HUES64 (cell line): ENCODE data around the gene NSG2.

Experiments
- H3K27ac ChIP-seq: 2 replicates; pipeline ENCODE4 v1.7.0; 2013; ENCODE audit warnings: low read depth, low read length, inconsistent platforms
- H3K27me3 ChIP-seq: 2 replicates; pipeline ENCODE4 v1.6.1; 2013; ENCODE audit warnings: mild to moderate bottlenecking, low read length; ENCODE audit not compliant: insufficient read depth
- H3K36me3 ChIP-seq: 2 replicates; pipeline ENCODE4 v1.6.1; 2013; ENCODE audit warnings: mild to moderate bottlenecking, low read length; ENCODE audit not compliant: insufficient read depth
- H3K4me1 ChIP-seq: 2 replicates; pipeline ENCODE4 v1.6.1; 2013; ENCODE audit warnings: mild to moderate bottlenecking, low read length, moderate library complexity; ENCODE audit not compliant: insufficient read depth
- H3K4me3 ChIP-seq: 2 replicates; pipeline ENCODE4 v1.5.1; 2013; ENCODE audit warnings: mild to moderate bottlenecking, low read length, moderate library complexity
- H3K9ac ChIP-seq: 2 replicates; pipeline ENCODE4 v1.6.1; 2013; ENCODE audit warnings: mild to moderate bottlenecking, low read depth, low read length
- H3K9me3 ChIP-seq: 2 replicates; pipeline ENCODE4 v1.6.1; 2013; ENCODE audit warnings: low read depth, low read length; ENCODE audit not compliant: insufficient read depth
- WGBS: fragments of 150-250, 120-280 bp; methylation state at CpG from one replicate; pipeline ENCODE4 v1.1.7; 2013; ENCODE audit warnings: missing lambda C conversion rate; 5-methylcytosine and 5-hydroxymethylcytosine counted together

The NSG2 gene

GRCh38 chr5:174106997-174107655, 61.6 kb downstream of the NSG2 start:
- 90% methylated on average over 17 of the region's 17 CpGs for WGBS
- no peaks in the 10 kb centered on the region for H3K9me3 ChIP-seq
- H3K27me3 ChIP-seq: no peaks in the 10 kb centered on the region
- no peaks in the 10 kb centered on the region for H3K4me1 ChIP-seq
- no peaks in the 10 kb centered on the region for H3K36me3 ChIP-seq
- H3K9ac ChIP-seq: no peak overlapping the region
- H3K4me3 ChIP-seq: no peak overlapping the region
- H3K27ac ChIP-seq: no peak overlapping the region

- WGBS: 91% methylated on average over 6 of the region's 6 CpGs
Measured at GRCh38 chr5:174108745-174109144, 63.2 kb downstream of the NSG2 start.

GRCh38 chr5:174109698-174110260, 64.3 kb downstream of the NSG2 start:
- no peaks in the 10 kb centered on the region for H3K27me3 ChIP-seq

More at GRCh38 chr5:174108745-174109144, 63.2 kb downstream of the NSG2 start:
- H3K27ac ChIP-seq: no peak overlapping the region
- H3K9ac ChIP-seq: no peak overlapping the region
- no peaks in the 10 kb centered on the region for H3K27me3 ChIP-seq
- H3K4me3 ChIP-seq: no peak overlapping the region
- H3K36me3 ChIP-seq: no peaks in the 10 kb centered on the region
- no peaks in the 10 kb centered on the region for H3K9me3 ChIP-seq
- no peaks in the 10 kb centered on the region for H3K4me1 ChIP-seq

GRCh38 chr5:174110310-174110709, 64.8 kb downstream of the NSG2 start:
- no peak overlapping the region for H3K9ac ChIP-seq
- H3K27ac ChIP-seq: no peak overlapping the region
- H3K4me3 ChIP-seq: no peak overlapping the region
- H3K27me3 ChIP-seq: no peaks in the 10 kb centered on the region
- no peaks in the 10 kb centered on the region for H3K36me3 ChIP-seq
- H3K9me3 ChIP-seq: no peaks in the 10 kb centered on the region
- WGBS: 91% methylated on average over 2 of the region's 7 CpGs
- H3K4me1 ChIP-seq: no peaks in the 10 kb centered on the region

More at GRCh38 chr5:174109698-174110260, 64.3 kb downstream of the NSG2 start:
- Histone ChIP-seq H3K4me1 (no peaks in the 10 kb centered on the region), H3K9ac (no peak overlapping the region), H3K4me3 (no peak overlapping the region), H3K9me3 (no peaks in the 10 kb centered on the region), H3K27ac (no peak overlapping the region), H3K36me3 (no peaks in the 10 kb centered on the region)
- WGBS: 95% methylated on average over 10 of the region's 10 CpGs

GRCh38 chr5:174111287-174111973, 65.9 kb downstream of the NSG2 start:
- no peaks in the 10 kb centered on the region for H3K9me3 ChIP-seq
- H3K27ac ChIP-seq: no peak overlapping the region
- WGBS: 91% methylated on average over 13 of the region's 13 CpGs
- H3K9ac ChIP-seq: no peak overlapping the region
- no peak overlapping the region for H3K4me3 ChIP-seq
- H3K27me3 ChIP-seq: no peaks in the 10 kb centered on the region
- no peaks in the 10 kb centered on the region for H3K4me1 ChIP-seq
- no peaks in the 10 kb centered on the region for H3K36me3 ChIP-seq

GRCh38 chr5:174115226-174115625, 69.7 kb downstream of the NSG2 start:
- no peaks in the 10 kb centered on the region for H3K27me3 ChIP-seq
- H3K4me3 ChIP-seq: no peak overlapping the region
- no peak overlapping the region for H3K27ac ChIP-seq
- WGBS: 92% methylated on average over 7 of the region's 7 CpGs
- H3K9ac ChIP-seq: no peak overlapping the region
- no peaks in the 10 kb centered on the region for H3K36me3 ChIP-seq
- H3K4me1 ChIP-seq: no peaks in the 10 kb centered on the region
- H3K9me3 ChIP-seq: no peaks in the 10 kb centered on the region

- H3K27ac ChIP-seq: no peak overlapping the region
- H3K4me1 ChIP-seq: no peaks in the 10 kb centered on the region
- no peaks in the 10 kb centered on the region for H3K9me3 ChIP-seq
- no peaks in the 10 kb centered on the region for H3K27me3 ChIP-seq
- no peaks in the 10 kb centered on the region for H3K36me3 ChIP-seq
- no peak overlapping the region for H3K9ac ChIP-seq
- 81% methylated on average over 9 of the region's 9 CpGs for WGBS
- no peak overlapping the region for H3K4me3 ChIP-seq
Measured at GRCh38 chr5:174118823-174119467, 73.4 kb downstream of the NSG2 start.

- H3K27ac ChIP-seq: no peak overlapping the region
- H3K9me3 ChIP-seq: 0 out of 2 replicates have a peak, but pooled peaks cover 3% of the 10 kb centered on the region
- no peaks in the 10 kb centered on the region for H3K4me1 ChIP-seq
- no peak overlapping the region for H3K9ac ChIP-seq
- H3K4me3 ChIP-seq: no peak overlapping the region
- no peaks in the 10 kb centered on the region for H3K27me3 ChIP-seq
- 88% methylated on average over 7 of the region's 8 CpGs for WGBS
- no peaks in the 10 kb centered on the region for H3K36me3 ChIP-seq
Measured at GRCh38 chr5:174119468-174119881, 74.0 kb downstream of the NSG2 start.

GRCh38 chr5:174120401-174121005, 75.0 kb downstream of the NSG2 start:
- no peak overlapping the region for H3K4me3 ChIP-seq
- H3K36me3 ChIP-seq: no peaks in the 10 kb centered on the region
- 0 out of 2 replicates have a peak, but pooled peaks cover 6% of the 10 kb centered on the region for H3K9me3 ChIP-seq
- no peak overlapping the region for H3K27ac ChIP-seq
- no peak overlapping the region for H3K9ac ChIP-seq
- no peaks in the 10 kb centered on the region for H3K4me1 ChIP-seq
- 43% methylated on average over 1 of the region's 1 CpG for WGBS
- H3K27me3 ChIP-seq: no peaks in the 10 kb centered on the region

GRCh38 chr5:174134545-174134944, 89.0 kb downstream of the NSG2 start:
- no peaks in the 10 kb centered on the region for H3K27me3 ChIP-seq
- 85% methylated on average over 1 of the region's 1 CpG for WGBS
- no peaks in the 10 kb centered on the region for H3K9me3 ChIP-seq
- H3K4me1 ChIP-seq: no peaks in the 10 kb centered on the region
- H3K4me3 ChIP-seq: no peak overlapping the region
- H3K27ac ChIP-seq: no peak overlapping the region
- no peaks in the 10 kb centered on the region for H3K36me3 ChIP-seq
- no peak overlapping the region for H3K9ac ChIP-seq

GRCh38 chr5:174139623-174140022, 94.1 kb downstream of the NSG2 start:
- Histone ChIP-seq H3K27me3 (no peaks in the 10 kb centered on the region), H3K4me3 (no peak overlapping the region), H3K9ac (no peak overlapping the region), H3K9me3 (no peaks in the 10 kb centered on the region), H3K27ac (no peak overlapping the region), H3K36me3 (no peaks in the 10 kb centered on the region), H3K4me1 (no peaks in the 10 kb centered on the region)
- 99% methylated on average over 3 of the region's 3 CpGs for WGBS
